NT2/D1 (cell line): ENCODE measurements around the gene SPTBN5.

Experiments used
- SUZ12 ChIP-seq: IDR thresholded peaks from 2 replicates; pipeline ENCODE4 v1.6.1; 2011; ENCODE audit not compliant: insufficient read length, insufficient read depth; ENCODE audit errors: extremely low read depth
- YY1 ChIP-seq: IDR thresholded peaks from 2 replicates; pipeline ENCODE4 v1.6.1; 2011; ENCODE audit not compliant: insufficient read length, insufficient read depth
- ZNF274 ChIP-seq: IDR thresholded peaks from 2 replicates; pipeline ENCODE4 v1.6.1; 2011; ENCODE audit warnings: mild to moderate bottlenecking, low read depth, low read length

- TF ChIP-seq YY1: no peak
- no peak for TF ChIP-seq ZNF274
- TF ChIP-seq SUZ12: no peak
Measured at GRCh38 chr15:41885841-41886240, 8.0 kb downstream of the SPTBN5 start.
